ENCODE results near the gene LMF1. TPM values are rescaled to one million over a fixed set of nuclear protein-coding genes. Genes with fewer than 3 reads are reported as not detected.

Gene LMF1
- total and polyA plus RNA-seq, 2 of the 8 experiments (the other 6 are each of a cell fraction or from before 2014, with no cell fraction given) = 3.5 to 9.1 TPM

DNA sequence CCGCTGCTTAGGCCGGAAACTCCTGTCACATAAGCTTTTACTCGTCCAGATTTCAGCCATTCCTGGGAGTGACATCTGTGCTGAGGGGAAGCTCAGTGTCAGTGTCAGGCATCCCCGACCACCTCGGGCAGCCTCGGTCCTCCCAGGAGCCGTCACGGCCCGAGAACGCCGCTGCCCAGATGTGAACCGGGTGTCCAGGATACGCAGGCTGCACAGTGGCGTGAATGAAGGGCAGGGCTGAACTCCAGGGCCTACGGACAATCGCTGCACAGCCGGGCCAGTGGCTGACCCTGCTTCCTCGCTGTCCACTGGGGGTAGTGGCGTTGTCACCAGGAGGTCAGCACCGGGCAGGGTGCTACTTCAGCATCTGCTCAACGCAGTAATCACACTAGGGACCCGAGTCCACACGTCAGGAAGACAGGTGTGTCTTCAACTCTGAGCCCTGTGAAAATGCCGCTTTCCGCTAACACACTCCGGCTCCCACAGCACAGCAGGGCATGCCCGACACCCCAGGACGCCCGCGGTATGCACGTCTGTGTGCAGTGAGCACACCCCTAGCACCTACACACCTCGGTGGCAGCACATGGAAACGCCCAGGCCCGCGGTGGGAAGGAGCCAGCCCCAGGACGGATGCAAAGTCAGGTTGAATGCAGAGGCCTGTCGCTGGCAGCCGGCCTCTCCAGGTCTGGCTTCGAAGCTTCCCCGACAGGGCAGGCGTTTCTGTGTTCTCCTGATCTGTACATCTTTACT, 3.1 kb downstream of the LMF1 start (continued):
- TF ChIP-seq RNF2 (IDR thresholded peaks at IDR 0.05; ENCODE audit: borderline replicate concordance, low read depth, low read length, missing control alignments, poor library complexity, severe bottlenecking) (no peak), SP2 (IDR thresholded peaks at IDR 0.05; ENCODE audit: low read length) (no peak), EGR1 (IDR thresholded peaks at IDR 0.05; ENCODE audit: borderline replicate concordance, low read depth, low read length) (no peak), POLR2AphosphoS5 (IDR thresholded peaks at IDR 0.05; ENCODE audit: low read depth, low read length) (no peak), TAF7 (optimal IDR thresholded peaks at IDR 0.05; ENCODE audit: borderline replicate concordance, low read depth, low read length) (no peak), TEAD4 (IDR thresholded peaks at IDR 0.05; ENCODE audit: low read depth, low read length) (no peak), TCF12 (IDR thresholded peaks at IDR 0.05; ENCODE audit: low read depth, low read length) (no peak), SUZ12 (IDR thresholded peaks at IDR 0.05; ENCODE audit: low read length) (no peak)
- TF ChIP-seq, protein P1, sequence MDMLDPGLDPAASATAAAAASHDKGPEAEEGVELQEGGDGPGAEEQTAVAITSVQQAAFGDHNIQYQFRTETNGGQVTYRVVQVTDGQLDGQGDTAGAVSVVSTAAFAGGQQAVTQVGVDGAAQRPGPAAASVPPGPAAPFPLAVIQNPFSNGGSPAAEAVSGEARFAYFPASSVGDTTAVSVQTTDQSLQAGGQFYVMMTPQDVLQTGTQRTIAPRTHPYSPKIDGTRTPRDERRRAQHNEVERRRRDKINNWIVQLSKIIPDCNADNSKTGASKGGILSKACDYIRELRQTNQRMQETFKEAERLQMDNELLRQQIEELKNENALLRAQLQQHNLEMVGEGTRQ (IDR thresholded peaks at IDR 0.05; ENCODE audit: low read length) = no peak

Measured in H1 (cell line).